ENCODE measurements around the gene SCYGR7.

GRCh38 chr2:227774011-227774624 lies 46.0 kb downstream of the SCYGR7 start:
- TF ChIP-seq, protein P1, sequence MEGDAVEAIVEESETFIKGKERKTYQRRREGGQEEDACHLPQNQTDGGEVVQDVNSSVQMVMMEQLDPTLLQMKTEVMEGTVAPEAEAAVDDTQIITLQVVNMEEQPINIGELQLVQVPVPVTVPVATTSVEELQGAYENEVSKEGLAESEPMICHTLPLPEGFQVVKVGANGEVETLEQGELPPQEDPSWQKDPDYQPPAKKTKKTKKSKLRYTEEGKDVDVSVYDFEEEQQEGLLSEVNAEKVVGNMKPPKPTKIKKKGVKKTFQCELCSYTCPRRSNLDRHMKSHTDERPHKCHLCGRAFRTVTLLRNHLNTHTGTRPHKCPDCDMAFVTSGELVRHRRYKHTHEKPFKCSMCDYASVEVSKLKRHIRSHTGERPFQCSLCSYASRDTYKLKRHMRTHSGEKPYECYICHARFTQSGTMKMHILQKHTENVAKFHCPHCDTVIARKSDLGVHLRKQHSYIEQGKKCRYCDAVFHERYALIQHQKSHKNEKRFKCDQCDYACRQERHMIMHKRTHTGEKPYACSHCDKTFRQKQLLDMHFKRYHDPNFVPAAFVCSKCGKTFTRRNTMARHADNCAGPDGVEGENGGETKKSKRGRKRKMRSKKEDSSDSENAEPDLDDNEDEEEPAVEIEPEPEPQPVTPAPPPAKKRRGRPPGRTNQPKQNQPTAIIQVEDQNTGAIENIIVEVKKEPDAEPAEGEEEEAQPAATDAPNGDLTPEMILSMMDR (IDR thresholded peaks at IDR 0.05; ENCODE audit: insufficient read depth, low read length, poor library complexity, severe bottlenecking), result no peak
- no peak for TF ChIP-seq EZH2phosphoT487 (conservative IDR thresholded peaks at IDR 0.05; ENCODE audit: low read length)

Measured in SU-DHL-6 (cell line).